Activated T-cell treated with anti-CD3 and anti-CD28 coated beads, Interleukin-2, amount 50 U/mL, for 4 hours (primary cell): ENCODE results near the gene CLTB. TPM values are rescaled to one million over a fixed set of nuclear protein-coding genes. Genes with fewer than 3 reads are reported as not detected.

Source experiments
- ATAC-seq, 2 donors: fragments of 200-7000 bp; cut with Tn5 transposase; one replicate each; pipeline ENCODE4 v1.10.0; 2021
- DNase-seq: peaks from one replicate; pipeline ENCODE4 v3.0.0-alpha.2; 2020
- H3K27me3 Mint-ChIP-seq: one replicate; pipeline ENCODE4 v1.8.0; 2021; ENCODE audit warnings: low read depth, mixed read lengths
- H3K36me3 Mint-ChIP-seq: one replicate; pipeline ENCODE4 v1.8.0; 2022; ENCODE audit warnings: mixed read lengths; ENCODE audit not compliant: insufficient read depth
- H3K4me1 Mint-ChIP-seq: one replicate; pipeline ENCODE4 v1.8.0; 2021; ENCODE audit warnings: low read depth, mixed read lengths
- H3K4me3 Mint-ChIP-seq: one replicate; pipeline ENCODE4 v1.8.0; 2021; ENCODE audit warnings: mild to moderate bottlenecking, moderate library complexity, mixed read lengths
- H3K9me3 Mint-ChIP-seq: one replicate; pipeline ENCODE4 v1.8.0; 2021; ENCODE audit warnings: mixed read lengths
- total RNA-seq, 3 donors: library from RNA; stranded (reverse); gene quantifications; one replicate each; pipeline ENCODE4 v1.2.1, GENCODE V29; 2021

Gene CLTB
- total RNA-seq, 3 donors from 2014 or later: 121 to 133 (median 123) TPM

GRCh38 chr5:176342766-176343458 is 73.4 kb downstream of the CLTB start:
- Mint-ChIP-seq H3K4me1 (no peaks in the 10 kb centered on the region), H3K36me3 (peaks cover 26% of the 10 kb centered on the region), H3K9me3 (no peaks in the 10 kb centered on the region), H3K4me3 (no peak overlapping the region), H3K27me3 (no peaks in the 10 kb centered on the region)
- DNase-seq (no peak), ATAC-seq (no peak)

Other genes with a start within 250 kb of the CLTB start
- 10 to 100 TPM; 16.3 to 18.3 (median 16.6) TPM for gene SIMC1, start 178.1 kb downstream of the CLTB start, total RNA-seq
- 10 to 100 TPM; 33.0 to 36.2 (median 34.1) TPM for gene KIAA1191, start 54.8 kb downstream of the CLTB start, total RNA-seq
- 1 to 10 TPM; 7.0 to 8.6 (median 7.9) TPM for gene ARL10, start 51.1 kb downstream of the CLTB start, total RNA-seq
- gene NOP16, start 27.9 kb downstream of the CLTB start, total RNA-seq: 100 to 1,000 TPM; 247 to 262 (median 255) TPM
- 100 to 1,000 TPM in 1 of 3 donors, 10 to 100 TPM in 2; 87.5 to 101 (median 95.8) TPM for gene HIGD2A, start 27.8 kb downstream of the CLTB start, total RNA-seq
- gene FAF2, start 31.8 kb upstream of the CLTB start, total RNA-seq: 10 to 100 TPM; 43.0 to 50.1 (median 43.2) TPM
- gene RNF44, start 120.9 kb upstream of the CLTB start, total RNA-seq: 10 to 100 TPM; 55.0 to 58.5 (median 58.4) TPM
- gene CDHR2, start 132.8 kb upstream of the CLTB start, total RNA-seq: under 1 TPM; 0.29 to 0.43 (median 0.33) TPM
- 1 to 10 TPM; 3.6 to 5.3 (median 4.5) TPM for gene GPRIN1, start 193.6 kb upstream of the CLTB start, total RNA-seq
- not detected for gene SNCB, start 214.0 kb upstream of the CLTB start, total RNA-seq
- not detected for gene EIF4E1B, start 214.1 kb upstream of the CLTB start, total RNA-seq
- gene TSPAN17, start 230.9 kb upstream of the CLTB start, total RNA-seq: 10 to 100 TPM; 18.3 to 28.0 (median 24.1) TPM